ENCODE results near the gene SMTNL2. TPM values are rescaled to one million over a fixed set of nuclear protein-coding genes. Genes with fewer than 3 reads are reported as not detected.
"Not testable (repeated sequence)": the region's sequence is repeated elsewhere in the genome, so short reads cannot be mapped to it uniquely, and the experiment has no call there.

The SMTNL2 gene
- total RNA-seq, 2 experiments from 2014 or later = not detected

- DNase-seq (no peak), ATAC-seq (no peak)
- H3K36me3 Mint-ChIP-seq = no peaks in the 10 kb centered on the region
- no peak overlapping the region for H3K27ac Mint-ChIP-seq
- H3K4me3 Mint-ChIP-seq = no peak overlapping the region
- CTCF ChIA-PET = interaction anchor here (1.6 kb wide), 1 partner anchor 10 kb away, joined by 5 read pairs; no protein-coding TSS in a partner anchor
- peaks cover 19% of the 10 kb centered on the region for H3K27me3 Mint-ChIP-seq
- peaks cover 14% of the 10 kb centered on the region for H3K4me1 Mint-ChIP-seq
- no peaks in the 10 kb centered on the region for H3K9me3 Mint-ChIP-seq (ENCODE audit: low read depth)
Measured at GRCh38 chr17:4576729-4577322, 7.5 kb upstream of the SMTNL2 start.

DNA sequence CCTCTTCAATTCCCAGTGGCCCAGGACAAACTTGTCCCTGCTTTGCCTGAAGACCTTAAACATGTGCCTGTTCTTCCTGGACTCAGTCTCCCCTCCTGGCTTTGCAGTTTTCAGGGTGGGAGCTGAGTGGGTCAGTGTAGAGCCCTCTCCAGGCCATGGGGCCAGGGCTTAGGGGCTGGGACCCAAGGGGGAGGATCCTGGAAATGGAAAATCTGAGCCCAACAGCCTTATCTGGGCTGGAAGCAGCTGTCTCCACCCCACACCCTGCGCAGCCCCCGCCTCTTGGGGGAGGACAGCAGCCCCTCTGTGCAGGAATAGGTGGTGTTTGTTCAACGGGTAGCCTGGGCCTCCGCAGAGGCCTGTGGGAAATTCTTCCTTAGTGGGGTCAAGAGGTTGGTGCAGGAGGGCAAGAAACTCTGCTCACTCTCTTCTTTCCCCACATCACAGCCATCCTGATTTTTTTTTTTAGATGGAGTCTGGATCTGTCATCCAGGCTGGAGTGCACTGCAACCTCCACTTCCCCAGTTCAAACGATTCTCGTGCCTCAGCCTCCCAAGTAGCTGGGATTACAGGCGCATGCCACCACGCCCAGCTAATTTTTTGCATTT, 6.8 kb upstream of the SMTNL2 start:
- Mint-ChIP-seq H3K4me3 (no peak overlapping the region), H3K36me3 (no peaks in the 10 kb centered on the region), H3K4me1 (peaks cover 14% of the 10 kb centered on the region), H3K9me3 (ENCODE audit: low read depth) (no peaks in the 10 kb centered on the region), H3K27me3 (peaks cover 24% of the 10 kb centered on the region), H3K27ac (no peak overlapping the region)
- ATAC-seq (no peak), DNase-seq (no peak)
- CTCF ChIA-PET = interaction anchor here (1.6 kb wide), 1 partner anchor 11 kb away, joined by 5 read pairs; no protein-coding TSS in a partner anchor

- H3K36me3 Mint-ChIP-seq; ATAC-seq; CTCF ChIA-PET; H3K4me3 Mint-ChIP-seq; H3K27ac Mint-ChIP-seq; DNase-seq; H3K9me3 Mint-ChIP-seq (ENCODE audit: low read depth); H3K4me1 Mint-ChIP-seq: not testable (repeated sequence)
- peaks cover 27% of the 10 kb centered on the region for H3K27me3 Mint-ChIP-seq
Measured at GRCh38 chr17:4578349-4578748, 6.0 kb upstream of the SMTNL2 start.

DNA sequence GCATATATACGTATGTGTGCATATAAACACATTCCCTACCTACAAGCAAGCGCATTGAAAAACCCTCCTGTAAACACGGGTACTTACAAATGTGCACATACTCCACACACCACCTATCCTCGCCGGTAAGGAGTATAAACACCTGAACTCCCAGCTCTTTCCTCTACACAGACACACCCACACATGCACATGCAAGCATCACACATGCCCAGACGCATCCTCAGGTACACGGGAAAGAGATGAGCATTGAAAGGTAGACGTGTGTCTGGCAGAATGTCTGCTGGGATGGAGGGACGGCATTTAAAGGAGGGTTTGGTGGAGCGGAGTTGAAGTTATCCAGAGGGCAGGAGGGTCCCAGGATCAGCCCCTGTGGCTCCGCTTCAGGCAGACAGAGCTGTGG, 4.7 kb upstream of the SMTNL2 start:
- no peak for ATAC-seq
- DNase-seq = no peak
- H3K9me3 Mint-ChIP-seq (ENCODE audit: low read depth) = no peaks in the 10 kb centered on the region
- no peak overlapping the region for H3K27ac Mint-ChIP-seq
- H3K4me3 Mint-ChIP-seq = no peak overlapping the region
- peaks cover 3% of the 10 kb centered on the region for H3K4me1 Mint-ChIP-seq
- peaks cover 33% of the 10 kb centered on the region for H3K27me3 Mint-ChIP-seq
- no peaks in the 10 kb centered on the region for H3K36me3 Mint-ChIP-seq
- CTCF ChIA-PET = no interaction called here

GRCh38 chr17:4580291-4580690, 4.0 kb upstream of the SMTNL2 start:
- ATAC-seq = no peak
- CTCF ChIA-PET = interaction anchor here (0.8 kb wide), 1 partner anchor 13 kb away, joined by 3 read pairs; no protein-coding TSS in a partner anchor

GRCh38 chr17:4582101-4582501, 2.2 kb upstream of the SMTNL2 start:
- CTCF ChIA-PET = interaction anchor here (0.6 kb wide), 1 partner anchor 69 kb away, joined by 3 read pairs; no protein-coding TSS in a partner anchor
- H3K36me3 Mint-ChIP-seq = no peaks in the 10 kb centered on the region
- ATAC-seq (no peak), DNase-seq (no peak)
- peaks cover 3% of the 10 kb centered on the region for H3K4me1 Mint-ChIP-seq
- H3K27ac Mint-ChIP-seq = no peak overlapping the region
- peaks cover 51% of the 10 kb centered on the region for H3K27me3 Mint-ChIP-seq
- no peaks in the 10 kb centered on the region for H3K9me3 Mint-ChIP-seq (ENCODE audit: low read depth)
- H3K4me3 Mint-ChIP-seq = no peak overlapping the region

More at GRCh38 chr17:4580291-4580690, 4.0 kb upstream of the SMTNL2 start:
- H3K4me3 Mint-ChIP-seq = no peak overlapping the region
- peaks cover 36% of the 10 kb centered on the region for H3K27me3 Mint-ChIP-seq
- DNase-seq = no peak
- no peaks in the 10 kb centered on the region for H3K9me3 Mint-ChIP-seq (ENCODE audit: low read depth)
- no peak overlapping the region for H3K27ac Mint-ChIP-seq
- H3K4me1 Mint-ChIP-seq = peaks cover 3% of the 10 kb centered on the region
- no peaks in the 10 kb centered on the region for H3K36me3 Mint-ChIP-seq

- Mint-ChIP-seq H3K4me1 (peaks cover 3% of the 10 kb centered on the region), H3K36me3 (no peaks in the 10 kb centered on the region), H3K4me3 (no peak overlapping the region), H3K27me3 (peaks cover 55% of the 10 kb centered on the region), H3K27ac (no peak overlapping the region), H3K9me3 (ENCODE audit: low read depth) (no peaks in the 10 kb centered on the region)
- no peak for ATAC-seq
- CTCF ChIA-PET = interaction anchor here (0.6 kb wide), 1 partner anchor 68 kb away, joined by 3 read pairs; no protein-coding TSS in a partner anchor
- DNase-seq = no peak
Measured at GRCh38 chr17:4582691-4583090, 1.6 kb upstream of the SMTNL2 start.

DNA sequence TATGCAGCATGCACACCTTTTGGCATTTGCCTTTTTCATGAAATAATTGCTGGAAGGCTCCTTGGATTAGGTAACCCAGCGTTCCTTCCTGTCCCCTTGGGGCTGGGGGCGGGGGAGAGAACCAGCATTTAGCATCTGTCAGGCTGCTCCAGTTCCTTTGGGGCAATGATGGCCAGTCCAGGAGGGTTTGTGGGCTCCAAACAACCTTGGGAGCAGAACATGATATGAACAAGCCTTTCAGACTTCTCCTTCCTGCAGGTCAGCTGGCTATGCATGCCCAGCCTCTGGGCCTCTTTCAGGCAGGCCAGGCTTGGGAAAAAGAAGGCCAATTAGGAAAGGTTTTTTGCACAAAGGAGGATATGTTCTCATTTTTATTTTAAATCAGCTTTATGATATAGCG, 1.1 kb upstream of the SMTNL2 start:
- CTCF ChIA-PET = interaction anchor here (1.1 to 1.9 kb wide), 3 partner anchors 10 to 43 kb away, joined by 3 to 9 read pairs (median 3); no protein-coding TSS in a partner anchor

DNA sequence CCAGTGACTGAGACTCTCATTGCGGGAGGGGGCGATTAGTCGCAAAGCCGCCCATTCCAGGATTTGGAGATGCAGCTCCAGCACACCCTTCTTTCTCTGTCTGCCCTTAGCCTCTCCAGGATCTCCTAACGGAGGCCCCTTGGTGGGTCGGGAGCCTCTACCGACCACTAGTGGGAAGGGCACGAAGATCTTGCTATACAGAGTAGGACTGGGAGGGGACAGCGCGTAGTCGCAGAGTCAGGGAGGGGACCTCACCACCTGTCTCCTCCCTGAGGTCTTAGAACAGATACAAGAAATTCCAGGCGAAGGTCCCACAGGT, 588 bp upstream of the SMTNL2 start:
- H3K4me3 Mint-ChIP-seq = peak overlapping the region; percentile 11
- no peak for DNase-seq
- H3K9me3 Mint-ChIP-seq (ENCODE audit: low read depth) = no peaks in the 10 kb centered on the region
- H3K27me3 Mint-ChIP-seq = peaks cover 55% of the 10 kb centered on the region
- CTCF ChIA-PET = interaction anchor here (1.1 to 1.9 kb wide), 3 partner anchors 10 to 43 kb away, joined by 3 to 9 read pairs (median 3); no protein-coding TSS in a partner anchor
- H3K36me3 Mint-ChIP-seq = no peaks in the 10 kb centered on the region
- H3K4me1 Mint-ChIP-seq = peaks cover 3% of the 10 kb centered on the region
- H3K27ac Mint-ChIP-seq = no peak overlapping the region
- peak; percentile 39 for ATAC-seq

More for the DNA sequence above, 1.1 kb upstream of the SMTNL2 start:
- Mint-ChIP-seq H3K36me3 (no peaks in the 10 kb centered on the region), H3K4me3 (no peak overlapping the region), H3K27me3 (peaks cover 55% of the 10 kb centered on the region), H3K4me1 (peaks cover 3% of the 10 kb centered on the region), H3K9me3 (ENCODE audit: low read depth) (no peaks in the 10 kb centered on the region), H3K27ac (no peak overlapping the region)
- DNase-seq = no peak
- ATAC-seq = no peak

- no peak overlapping the region for H3K27ac Mint-ChIP-seq
- H3K4me1 Mint-ChIP-seq = peaks cover 3% of the 10 kb centered on the region
- H3K9me3 Mint-ChIP-seq (ENCODE audit: low read depth) = no peaks in the 10 kb centered on the region
- CTCF ChIA-PET = interaction anchor here (1.9 kb wide), 1 partner anchor 18 kb away, joined by 9 read pairs; no protein-coding TSS in a partner anchor
- H3K36me3 Mint-ChIP-seq = no peaks in the 10 kb centered on the region
- ATAC-seq (no peak), DNase-seq (no peak)
- peaks cover 55% of the 10 kb centered on the region for H3K27me3 Mint-ChIP-seq
- H3K4me3 Mint-ChIP-seq = no peak overlapping the region
Measured at GRCh38 chr17:4584917-4585637, 748 bp downstream of the SMTNL2 start.

DNA sequence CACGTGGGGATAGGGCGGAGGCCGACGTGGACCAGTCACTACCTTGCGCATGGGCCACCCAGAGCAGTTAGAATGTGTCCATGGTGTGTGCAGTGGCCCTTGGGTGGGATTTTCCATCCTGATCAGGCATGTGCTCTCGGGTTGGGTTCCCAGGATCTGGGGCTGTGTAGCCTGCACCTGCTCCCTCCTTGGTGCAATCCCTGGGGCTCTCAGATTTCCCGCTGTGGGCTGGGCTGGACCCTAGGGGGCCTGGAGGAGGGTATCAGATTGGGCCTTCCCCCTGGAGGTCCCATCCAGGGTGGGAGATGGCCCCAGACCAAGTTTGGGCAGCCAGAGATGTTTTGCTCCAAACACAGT, 1.3 kb downstream of the SMTNL2 start:
- H3K27me3 Mint-ChIP-seq = peaks cover 60% of the 10 kb centered on the region
- DNase-seq = no peak
- no peaks in the 10 kb centered on the region for H3K9me3 Mint-ChIP-seq (ENCODE audit: low read depth)
- no peaks in the 10 kb centered on the region for H3K36me3 Mint-ChIP-seq
- no peak overlapping the region for H3K27ac Mint-ChIP-seq
- peaks cover 3% of the 10 kb centered on the region for H3K4me1 Mint-ChIP-seq
- CTCF ChIA-PET = no interaction called here
- no peak for ATAC-seq
- H3K4me3 Mint-ChIP-seq = no peak overlapping the region

DNA sequence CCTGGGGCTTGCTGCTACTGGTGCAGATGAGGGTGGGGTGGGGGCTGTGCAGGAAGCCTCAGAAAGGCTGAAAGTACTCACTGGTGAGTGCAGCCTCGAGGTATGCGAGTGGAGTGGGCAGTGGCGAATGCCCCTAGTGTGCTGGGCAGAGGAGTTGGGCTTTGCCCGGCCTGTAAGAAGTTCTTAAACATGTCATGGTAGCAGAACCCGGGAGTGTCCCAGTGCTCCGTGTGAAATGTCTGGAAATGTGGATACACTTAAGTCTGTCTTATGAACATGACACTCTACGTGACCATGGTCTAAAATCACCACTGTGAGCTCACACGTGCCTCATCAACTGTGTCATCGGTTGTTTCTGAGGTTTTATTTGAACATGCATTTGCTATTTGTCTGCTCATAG, 1.7 kb downstream of the SMTNL2 start:
- CTCF ChIA-PET = interaction anchor here (1.5 kb wide), 1 partner anchor 19 kb away, joined by 6 read pairs; no protein-coding TSS in a partner anchor
- Mint-ChIP-seq H3K9me3 (ENCODE audit: low read depth) (no peaks in the 10 kb centered on the region), H3K4me1 (peaks cover 3% of the 10 kb centered on the region), H3K27ac (no peak overlapping the region), H3K4me3 (no peak overlapping the region), H3K27me3 (peaks cover 60% of the 10 kb centered on the region), H3K36me3 (no peaks in the 10 kb centered on the region)
- ATAC-seq = no peak
- no peak for DNase-seq

- DNase-seq (no peak), ATAC-seq (no peak)
- CTCF ChIA-PET = interaction anchor here (0.7 to 1.5 kb wide), 3 partner anchors 13 to 22 kb away, joined by 3 to 6 read pairs (median 4); no protein-coding TSS in a partner anchor
- peaks cover 49% of the 10 kb centered on the region for H3K27me3 Mint-ChIP-seq
- peaks cover 3% of the 10 kb centered on the region for H3K4me1 Mint-ChIP-seq
- H3K4me3 Mint-ChIP-seq = no peak overlapping the region
- no peaks in the 10 kb centered on the region for H3K36me3 Mint-ChIP-seq
- no peaks in the 10 kb centered on the region for H3K9me3 Mint-ChIP-seq (ENCODE audit: low read depth)
- no peak overlapping the region for H3K27ac Mint-ChIP-seq
Measured at GRCh38 chr17:4587195-4587594, 2.9 kb downstream of the SMTNL2 start.
